Kidney (tissue), 14 donors: ENCODE results near the gene ANKLE2. TPM values are rescaled to one million over a fixed set of nuclear protein-coding genes. Genes with fewer than 3 reads are reported as not detected.

Experiments
- DNase-seq, 5 donors: peaks; one replicate each; pipeline ENCODE4 v3.0.0-alpha.2; 2013 to 2020
- FAIRE-seq: peaks from 2 replicates; lab custom pipeline; 2012; peaks lifted over from hg19 to GRCh38; lab: Jason Lieb, UNC
- H3K27ac ChIP-seq, 2 donors: one replicate each; pipeline ENCODE4 v1.7.0; 2013; ENCODE audit warnings: low read depth in 2 of 2, low read length in 2 of 2, inconsistent platforms in 1 of 2
- H3K27me3 ChIP-seq: one replicate; pipeline ENCODE4 v1.7.1; 2013; ENCODE audit warnings: low read length, inconsistent platforms; ENCODE audit not compliant: control insufficient read depth, insufficient read depth
- H3K36me3 ChIP-seq, 3 donors: one replicate each; pipeline versions ENCODE4 v1.7.0 to v1.7.1; 2013; ENCODE audit warnings: low read length in 3 of 3, control low read depth in 1 of 3, inconsistent platforms in 1 of 3; ENCODE audit not compliant: insufficient read depth in 3 of 3, control insufficient read depth in 2 of 3
- H3K4me1 ChIP-seq, 3 donors: one replicate each; pipeline versions ENCODE4 v1.7.0 to v1.7.1; 2013; ENCODE audit warnings: low read length in 3 of 3, inconsistent platforms in 1 of 3, low read depth in 1 of 3; ENCODE audit not compliant: control insufficient read depth in 2 of 3, insufficient read depth in 2 of 3
- H3K4me3 ChIP-seq, 3 donors: one replicate each; pipeline versions ENCODE4 v1.7.0 to v1.8.1; 2013; ENCODE audit warnings: low read length in 3 of 3, control low read depth in 1 of 3, inconsistent platforms in 1 of 3
- H3K9ac ChIP-seq, 3 donors: one replicate each; pipeline versions ENCODE4 v1.7.0 to v1.7.1; 2013; ENCODE audit warnings: low read length in 3 of 3, control low read depth in 1 of 3, inconsistent platforms in 1 of 3
- H3K9me3 ChIP-seq, 3 donors: one replicate each; pipeline versions ENCODE4 v1.7.0 to v1.7.1; 2013; ENCODE audit warnings: low read length in 3 of 3, control low read depth in 1 of 3, inconsistent platforms in 1 of 3; ENCODE audit not compliant: control insufficient read depth in 2 of 3, insufficient read depth in 1 of 3
- intact Hi-C: fragments of 100-400 bp; cut with DNase I; formaldehyde crosslinking; loops from one replicate; pipeline ENCODE4 v1.11.1; 2022
- polyA plus RNA-seq: library from polyadenylated mRNA; stranded (reverse); fragments of 350-450 nt; fragmentation: Illumina TruSeq; extraction: RNeasy Lipid Tissue Mini Kit (QIAGEN cat#74804); gene quantifications from one replicate; pipeline ENCODE4 v1.2.3, GENCODE V29; 2014; ENCODE audit warnings: low read depth, low replicate concordance; ENCODE audit not compliant: insufficient read depth
- total RNA-seq: library from RNA; stranded (reverse); fragmentation: NEBNext Ultra II Directional; extraction: Animal tissue kit (Norgen Biotek cat#: 25700); gene quantifications from one replicate; pipeline ENCODE4 v1.2.1, GENCODE V29; 2021
- TF ChIP-seq, protein P1 (sequence below): IDR thresholded peaks from 3 replicates; pipeline ENCODE4 v1.5.1; 2012; ENCODE audit warnings: mild to moderate bottlenecking, moderate library complexity, borderline replicate concordance; ENCODE audit not compliant: insufficient read depth; ENCODE audit errors: extremely low read depth
- donor health status: control.
- donor health status: control.
- donor health status: control.
- donor health status: control.
- donor health status: control.
- donor health status: DM: yes; HTN: yes; CAD: no.
- donor health status: Normal renal cell carcinoma (clear cell type).

ANKLE2 gene
- total and polyA plus RNA-seq, 2 donors from 2014 or later, result 14.6 to 57.3 TPM

DNA sequence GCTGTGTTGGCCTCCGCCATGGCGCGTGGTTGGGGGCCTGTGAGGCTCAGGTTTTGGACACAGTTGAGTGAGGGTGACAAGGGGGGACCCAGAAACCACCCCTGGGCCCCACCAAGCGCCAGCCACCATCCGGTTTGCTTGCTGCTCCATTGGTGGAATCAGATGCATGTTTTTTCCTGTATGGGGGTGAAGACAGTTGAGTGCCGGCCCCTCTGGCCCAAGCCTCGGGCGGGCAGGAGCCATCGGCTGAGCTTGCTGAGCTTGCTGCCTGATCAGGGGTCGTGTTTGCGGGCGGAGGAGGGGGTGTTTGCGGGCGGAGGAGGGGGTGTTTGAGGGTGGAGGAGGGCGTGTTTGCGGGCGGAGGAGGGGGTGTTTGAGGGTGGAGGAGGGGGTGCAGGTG lies 44.6 kb downstream of the ANKLE2 start:
- no peak for FAIRE-seq
- Histone ChIP-seq H3K27me3 (no peaks in the 10 kb centered on the region), H3K4me3 (no peak overlapping the region), H3K36me3 (peaks cover 0 to 8% (median 4%) of the 10 kb centered on the region in 3 donors), H3K4me1 (no peaks in the 10 kb centered on the region), H3K9me3 (no peaks in the 10 kb centered on the region), H3K9ac (no peak overlapping the region), H3K27ac (no peak overlapping the region)
- intact Hi-C loops, result no loop called here
- DNase-seq, result no peak
- TF ChIP-seq, protein P1, sequence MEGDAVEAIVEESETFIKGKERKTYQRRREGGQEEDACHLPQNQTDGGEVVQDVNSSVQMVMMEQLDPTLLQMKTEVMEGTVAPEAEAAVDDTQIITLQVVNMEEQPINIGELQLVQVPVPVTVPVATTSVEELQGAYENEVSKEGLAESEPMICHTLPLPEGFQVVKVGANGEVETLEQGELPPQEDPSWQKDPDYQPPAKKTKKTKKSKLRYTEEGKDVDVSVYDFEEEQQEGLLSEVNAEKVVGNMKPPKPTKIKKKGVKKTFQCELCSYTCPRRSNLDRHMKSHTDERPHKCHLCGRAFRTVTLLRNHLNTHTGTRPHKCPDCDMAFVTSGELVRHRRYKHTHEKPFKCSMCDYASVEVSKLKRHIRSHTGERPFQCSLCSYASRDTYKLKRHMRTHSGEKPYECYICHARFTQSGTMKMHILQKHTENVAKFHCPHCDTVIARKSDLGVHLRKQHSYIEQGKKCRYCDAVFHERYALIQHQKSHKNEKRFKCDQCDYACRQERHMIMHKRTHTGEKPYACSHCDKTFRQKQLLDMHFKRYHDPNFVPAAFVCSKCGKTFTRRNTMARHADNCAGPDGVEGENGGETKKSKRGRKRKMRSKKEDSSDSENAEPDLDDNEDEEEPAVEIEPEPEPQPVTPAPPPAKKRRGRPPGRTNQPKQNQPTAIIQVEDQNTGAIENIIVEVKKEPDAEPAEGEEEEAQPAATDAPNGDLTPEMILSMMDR, result no peak

DNA sequence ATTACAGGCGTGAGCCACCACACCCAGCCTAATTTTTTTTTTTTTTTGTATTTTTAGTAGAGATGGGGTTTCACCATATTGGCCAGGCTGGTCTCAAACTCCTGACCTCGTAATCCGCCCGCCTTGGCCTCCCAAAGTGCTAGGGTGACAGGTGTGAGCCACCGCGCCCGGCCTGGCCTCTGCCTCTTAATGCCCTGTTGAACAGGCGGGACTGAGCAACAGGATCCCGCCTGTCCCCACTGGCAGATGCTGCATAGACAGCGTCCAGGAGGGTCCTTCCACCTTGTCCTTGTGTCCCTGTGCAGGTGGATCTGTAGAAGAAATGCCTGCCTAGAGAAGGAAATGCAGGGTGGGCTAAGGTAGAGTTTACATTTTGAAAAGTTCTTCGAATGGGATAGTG lies 45.3 kb downstream of the ANKLE2 start:
- H3K36me3 ChIP-seq, result peaks cover 0 to 8% (median 4%) of the 10 kb centered on the region in 3 donors
- FAIRE-seq (no peak), DNase-seq (no peak)
- H3K9me3 ChIP-seq, result no peaks in the 10 kb centered on the region
- H3K27ac ChIP-seq, result no peak overlapping the region
- H3K4me3 ChIP-seq, result no peak overlapping the region
- H3K27me3 ChIP-seq, result no peaks in the 10 kb centered on the region
- H3K4me1 ChIP-seq, result no peaks in the 10 kb centered on the region
- TF ChIP-seq, protein P1, result no peak
- no peak overlapping the region for H3K9ac ChIP-seq
- intact Hi-C loops, result no loop called here

DNA sequence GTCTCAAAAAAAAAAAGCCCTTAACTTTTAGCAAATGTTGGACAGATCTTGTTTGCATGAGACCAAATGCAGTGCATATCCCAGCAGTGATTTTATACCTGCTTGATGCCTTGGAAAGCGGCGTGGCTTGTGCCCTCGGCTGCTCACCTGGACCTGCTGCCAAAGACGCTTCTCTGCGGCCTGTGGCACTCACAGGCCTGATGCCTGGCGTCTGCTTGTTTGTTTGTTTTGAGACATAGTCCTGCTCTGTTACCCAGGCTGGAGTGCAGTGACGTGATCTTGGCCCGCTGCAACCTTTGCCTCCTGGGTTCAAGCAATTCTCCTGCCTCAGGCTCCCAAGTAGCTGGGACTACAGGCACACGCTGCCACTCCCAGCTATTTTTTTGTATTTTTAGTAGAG lies 45.8 kb downstream of the ANKLE2 start:
- Histone ChIP-seq H3K4me1 (no peaks in the 10 kb centered on the region), H3K9me3 (no peaks in the 10 kb centered on the region), H3K36me3 (peaks cover 0 to 8% (median 4%) of the 10 kb centered on the region in 3 donors), H3K27me3 (no peaks in the 10 kb centered on the region), H3K27ac (no peak overlapping the region), H3K9ac (no peak overlapping the region), H3K4me3 (no peak overlapping the region)
- DNase-seq (no peak), FAIRE-seq (no peak)
- TF ChIP-seq, protein P1, result no peak
- intact Hi-C loops, result no loop called here

DNA sequence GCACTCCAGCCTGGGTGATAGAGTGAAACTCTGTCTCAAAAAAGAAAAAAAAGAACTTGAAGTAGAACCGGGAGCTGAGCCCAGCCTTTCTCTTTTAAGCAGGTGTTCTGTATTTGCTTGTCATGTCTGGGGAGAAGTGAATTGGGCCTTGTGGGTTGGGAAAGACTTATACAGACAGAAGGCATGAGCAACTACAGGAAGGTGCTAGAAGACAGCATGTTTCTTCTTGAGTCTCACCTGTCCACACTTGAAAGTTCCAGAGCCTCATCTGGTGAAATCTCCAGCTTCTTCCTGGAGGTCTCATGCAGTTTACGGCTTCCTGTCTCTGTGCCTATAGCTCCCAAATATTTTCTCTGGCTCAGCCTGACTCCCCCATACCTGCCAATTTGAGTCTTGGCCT lies 48.5 kb downstream of the ANKLE2 start:
- Histone ChIP-seq H3K4me3 (no peak overlapping the region), H3K4me1 (peaks cover 0 to 2% (median 0%) of the 10 kb centered on the region in 3 donors), H3K9me3 (no peaks in the 10 kb centered on the region), H3K9ac (no peak overlapping the region), H3K36me3 (peaks cover 0 to 8% (median 2%) of the 10 kb centered on the region in 3 donors), H3K27me3 (no peaks in the 10 kb centered on the region), H3K27ac (no peak overlapping the region)
- FAIRE-seq (no peak), DNase-seq (no peak)
- intact Hi-C loops, result no loop called here
- TF ChIP-seq, protein P1, result no peak
